ENCODE measurements around the gene NRXN2.

The NRXN2 gene

GRCh38 chr11:64591257-64592233 is 131.5 kb downstream of the NRXN2 start:
- H3K23ac ChIP-seq (ENCODE audit: low read depth, low read length, poor library complexity) = no peak overlapping the region
- H3K9me3 ChIP-seq (replicated peaks in 1 of 2; ENCODE audit: control insufficient read depth in 2 of 2, insufficient read depth in 1 of 2, low read depth in 1 of 2, low read length in 2 of 2) = peaks cover 0 to 5% of the 10 kb centered on the region in 2 donors
- no peak for DNase-seq (ENCODE audit: low spot score)
- H3K36me3 ChIP-seq (replicated peaks in 1 of 2; ENCODE audit: control insufficient read depth in 2 of 2, insufficient read depth in 2 of 2, low read length in 2 of 2) = no peaks in the 10 kb centered on the region
- WGBS, 2 donors (ENCODE audit: extremely low coverage in 2 of 2, insufficient read length in 2 of 2, insufficient replicate concordance in 1 of 2) = no CpG with 5 or more reads among the region's 36 CpGs
- peak overlapping the region; percentile 63 for H3K18ac ChIP-seq (ENCODE audit: low read length)
- no peak overlapping the region for H3K14ac ChIP-seq (ENCODE audit: low read length)
- H3K4ac ChIP-seq (ENCODE audit: low read length) = no peak overlapping the region
- no peak overlapping the region for H3K4me3 ChIP-seq (ENCODE audit: low read length in 2 of 2)
- no peak overlapping the region for H4K8ac ChIP-seq (ENCODE audit: low read depth, low read length)
- no peak overlapping the region for H4K91ac ChIP-seq (ENCODE audit: low read depth, low read length, poor library complexity)
- no peak overlapping the region for H3K4me2 ChIP-seq (ENCODE audit: insufficient read depth, low read length, poor library complexity, severe bottlenecking)
- no peak overlapping the region for H2BK120ac ChIP-seq (ENCODE audit: low read depth, low read length)
- no peaks in the 10 kb centered on the region for H3K79me1 ChIP-seq (ENCODE audit: low read depth, low read length)
- H2BK15ac ChIP-seq (ENCODE audit: low read length) = no peak overlapping the region
- H2AK5ac ChIP-seq (ENCODE audit: low read depth, low read length) = no peak overlapping the region
- no peak overlapping the region for H3K27ac ChIP-seq (replicated peaks; ENCODE audit: low read length)
- H3K27me3 ChIP-seq (ENCODE audit: control insufficient read depth in 3 of 3, insufficient read depth in 3 of 3, low read depth in 1 of 3, low read length in 3 of 3) = no peaks in the 10 kb centered on the region
- H3K4me1 ChIP-seq (ENCODE audit: control insufficient read depth in 2 of 2, insufficient read depth in 1 of 2, low read depth in 1 of 2, low read length in 2 of 2) = no peaks in the 10 kb centered on the region
- no peak overlapping the region for H2AFZ ChIP-seq (ENCODE audit: low read length)
- H3K9ac ChIP-seq (ENCODE audit: low read depth, low read length, poor library complexity) = no peak overlapping the region
- H2BK12ac ChIP-seq (ENCODE audit: low read length) = no peak overlapping the region
- no peak overlapping the region for H2BK5ac ChIP-seq (ENCODE audit: low read length)

GRCh38 chr11:64590763-64591221 is 132.2 kb downstream of the NRXN2 start, which contains the start of gene SLC22A12:
Gene SLC22A12 (plus strand): TSS chr11:64591220. CDS start chr11:64591557, 337 bp downstream.
- no peak within 1 kb of the TSS for H3K4ac ChIP-seq (ENCODE audit: low read length)
- H3K4me2 ChIP-seq (ENCODE audit: insufficient read depth, low read length, poor library complexity, severe bottlenecking) = no peak within 1 kb of the TSS
- no peaks in the 10 kb centered on the region for H3K4me1 ChIP-seq (ENCODE audit: control insufficient read depth in 2 of 2, insufficient read depth in 1 of 2, low read depth in 1 of 2, low read length in 2 of 2)
- H3K27ac ChIP-seq (replicated peaks; ENCODE audit: low read length) = no peak within 1 kb of the TSS
- H2BK120ac ChIP-seq (ENCODE audit: low read depth, low read length) = no peak within 1 kb of the TSS
- H2BK12ac ChIP-seq (ENCODE audit: low read length) = no peak within 1 kb of the TSS
- peak within 1 kb of the TSS; percentile 59 for H3K23ac ChIP-seq (ENCODE audit: low read depth, low read length, poor library complexity)
- H3K14ac ChIP-seq (ENCODE audit: low read length) = no peak within 1 kb of the TSS
- no peak within 1 kb of the TSS for H2BK15ac ChIP-seq (ENCODE audit: low read length)
- H2BK5ac ChIP-seq (ENCODE audit: low read length) = no peak within 1 kb of the TSS
- H2AK5ac ChIP-seq (ENCODE audit: low read depth, low read length) = no peak within 1 kb of the TSS
- no peaks in the 10 kb centered on the region for H3K27me3 ChIP-seq (ENCODE audit: control insufficient read depth in 3 of 3, insufficient read depth in 3 of 3, low read depth in 1 of 3, low read length in 3 of 3)
- no peaks in the 10 kb centered on the region for H3K36me3 ChIP-seq (replicated peaks in 1 of 2; ENCODE audit: control insufficient read depth in 2 of 2, insufficient read depth in 2 of 2, low read length in 2 of 2)
- peak within 1 kb of the TSS; percentile 72 for H3K9ac ChIP-seq (ENCODE audit: low read depth, low read length, poor library complexity)
- H4K8ac ChIP-seq (ENCODE audit: low read depth, low read length) = no peak within 1 kb of the TSS
- WGBS, 2 donors (ENCODE audit: extremely low coverage in 2 of 2, insufficient read length in 2 of 2, insufficient replicate concordance in 1 of 2) = no CpG with 5 or more reads among the region's 14 CpGs
- no peak within 1 kb of the TSS for H4K91ac ChIP-seq (ENCODE audit: low read depth, low read length, poor library complexity)
- H3K9me3 ChIP-seq (replicated peaks in 1 of 2; ENCODE audit: control insufficient read depth in 2 of 2, insufficient read depth in 1 of 2, low read depth in 1 of 2, low read length in 2 of 2) = peaks cover 0 to 5% of the 10 kb centered on the region in 2 donors
- H3K4me3 ChIP-seq (ENCODE audit: low read length in 2 of 2) = no peak within 1 kb of the TSS
- no peak for DNase-seq (ENCODE audit: low spot score)
- no peaks in the 10 kb centered on the region for H3K79me1 ChIP-seq (ENCODE audit: low read depth, low read length)
- H2AFZ ChIP-seq (ENCODE audit: low read length) = no peak within 1 kb of the TSS
- H3K18ac ChIP-seq (ENCODE audit: low read length) = peak within 1 kb of the TSS; percentile 63

GRCh38 chr11:64588701-64589100 is 134.3 kb downstream of the NRXN2 start:
- Histone ChIP-seq H3K36me3 (replicated peaks in 1 of 2; ENCODE audit: control insufficient read depth in 2 of 2, insufficient read depth in 2 of 2, low read length in 2 of 2) (no peaks in the 10 kb centered on the region), H3K4me3 (ENCODE audit: low read length in 2 of 2) (no peak overlapping the region), H2BK12ac (ENCODE audit: low read length) (no peak overlapping the region), H2AFZ (ENCODE audit: low read length) (no peak overlapping the region), H2BK5ac (ENCODE audit: low read length) (no peak overlapping the region), H3K9ac (ENCODE audit: low read depth, low read length, poor library complexity) (no peak overlapping the region), H4K91ac (ENCODE audit: low read depth, low read length, poor library complexity) (no peak overlapping the region), H3K27me3 (ENCODE audit: control insufficient read depth in 3 of 3, insufficient read depth in 3 of 3, low read depth in 1 of 3, low read length in 3 of 3) (peaks cover 0 to 8% (median 2%) of the 10 kb centered on the region in 3 experiments), H3K4me1 (ENCODE audit: control insufficient read depth in 2 of 2, insufficient read depth in 1 of 2, low read depth in 1 of 2, low read length in 2 of 2) (no peaks in the 10 kb centered on the region), H3K27ac (replicated peaks; ENCODE audit: low read length) (no peak overlapping the region), H3K79me1 (ENCODE audit: low read depth, low read length) (no peaks in the 10 kb centered on the region), H3K18ac (ENCODE audit: low read length) (no peak overlapping the region), H3K23ac (ENCODE audit: low read depth, low read length, poor library complexity) (no peak overlapping the region), H3K4ac (ENCODE audit: low read length) (no peak overlapping the region), H2AK5ac (ENCODE audit: low read depth, low read length) (no peak overlapping the region), H2BK120ac (ENCODE audit: low read depth, low read length) (no peak overlapping the region), H3K14ac (ENCODE audit: low read length) (no peak overlapping the region), H3K4me2 (ENCODE audit: insufficient read depth, low read length, poor library complexity, severe bottlenecking) (no peak overlapping the region), H3K9me3 (replicated peaks in 1 of 2; ENCODE audit: control insufficient read depth in 2 of 2, insufficient read depth in 1 of 2, low read depth in 1 of 2, low read length in 2 of 2) (peaks cover 0 to 3% of the 10 kb centered on the region in 2 donors), H2BK15ac (ENCODE audit: low read length) (no peak overlapping the region), H4K8ac (ENCODE audit: low read depth, low read length) (no peak overlapping the region)
- no peak for DNase-seq (ENCODE audit: low spot score)
- WGBS, 2 donors (ENCODE audit: extremely low coverage in 2 of 2, insufficient read length in 2 of 2, insufficient replicate concordance in 1 of 2) = no CpG with 5 or more reads among the region's 2 CpGs

- Histone ChIP-seq H3K4ac (ENCODE audit: low read length) (no peak overlapping the region), H2AFZ (ENCODE audit: low read length) (no peak overlapping the region), H3K27me3 (ENCODE audit: control insufficient read depth in 3 of 3, insufficient read depth in 3 of 3, low read depth in 1 of 3, low read length in 3 of 3) (peaks cover 0 to 13% (median 4%) of the 10 kb centered on the region in 3 experiments), H4K8ac (ENCODE audit: low read depth, low read length) (no peak overlapping the region), H3K4me2 (ENCODE audit: insufficient read depth, low read length, poor library complexity, severe bottlenecking) (no peak overlapping the region), H3K9me3 (replicated peaks in 1 of 2; ENCODE audit: control insufficient read depth in 2 of 2, insufficient read depth in 1 of 2, low read depth in 1 of 2, low read length in 2 of 2) (peaks cover 0 to 3% of the 10 kb centered on the region in 2 donors), H3K4me1 (ENCODE audit: control insufficient read depth in 2 of 2, insufficient read depth in 1 of 2, low read depth in 1 of 2, low read length in 2 of 2) (no peaks in the 10 kb centered on the region), H3K27ac (replicated peaks; ENCODE audit: low read length) (no peak overlapping the region), H3K36me3 (replicated peaks in 1 of 2; ENCODE audit: control insufficient read depth in 2 of 2, insufficient read depth in 2 of 2, low read length in 2 of 2) (no peaks in the 10 kb centered on the region), H2BK5ac (ENCODE audit: low read length) (no peak overlapping the region), H3K79me1 (ENCODE audit: low read depth, low read length) (no peaks in the 10 kb centered on the region), H2BK120ac (ENCODE audit: low read depth, low read length) (no peak overlapping the region), H3K4me3 (ENCODE audit: low read length in 2 of 2) (no peak overlapping the region), H2BK15ac (ENCODE audit: low read length) (no peak overlapping the region), H3K9ac (ENCODE audit: low read depth, low read length, poor library complexity) (no peak overlapping the region), H3K23ac (ENCODE audit: low read depth, low read length, poor library complexity) (no peak overlapping the region), H3K18ac (ENCODE audit: low read length) (no peak overlapping the region), H2BK12ac (ENCODE audit: low read length) (no peak overlapping the region), H2AK5ac (ENCODE audit: low read depth, low read length) (no peak overlapping the region), H4K91ac (ENCODE audit: low read depth, low read length, poor library complexity) (no peak overlapping the region), H3K14ac (ENCODE audit: low read length) (no peak overlapping the region)
- DNase-seq (ENCODE audit: low spot score) = no peak
These were observed 136.6 kb downstream of the NRXN2 start for GRCh38 chr11:64586366-64586765.

All from neuronal stem cell (in vitro differentiated cells).